AG04450 (cell line): ENCODE measurements around the gene TSTD1. TPM values are rescaled to one million over a fixed set of nuclear protein-coding genes. Genes with fewer than 3 reads are reported as not detected.
"Not testable (repeated sequence)": the region's sequence is repeated elsewhere in the genome, so short reads cannot be mapped to it uniquely, and the experiment has no call there.

ENCODE experiments used
- CTCF ChIA-PET: fragments of 300-600, 350-600 bp; formaldehyde crosslinking; extraction: SDS; loops from one replicate; lab custom pipeline; 2022; ENCODE audit warnings: antibody characterized with exemption, inconsistent platforms; lab: Charles Lee
- POLR2A ChIA-PET: fragments of 350-600 bp; formaldehyde crosslinking; extraction: SDS; loops from one replicate; lab custom pipeline; 2021; ENCODE audit warnings: antibody characterized with exemption, inconsistent platforms; lab: Yijun Ruan, JAX
- DNase-seq: peaks from one replicate; pipeline ENCODE4 v3.0.0-alpha.2; 2011; ENCODE audit warnings: low read depth, low spot score
- H3K27ac ChIP-seq: one replicate; pipeline ENCODE4 v1.5.1; 2012; ENCODE audit warnings: low read depth, low read length, control low read depth
- H3K27me3 ChIP-seq: one replicate; pipeline ENCODE4 v1.6.0; 2012; ENCODE audit warnings: low read length; ENCODE audit not compliant: control insufficient read depth, insufficient read depth
- H3K4me3 ChIP-seq: 2 replicates; pipeline ENCODE4 v1.5.1; 2011; ENCODE audit warnings: mild to moderate bottlenecking, low read depth, low read length, control low read depth
- H3K9me3 ChIP-seq: 2 replicates; pipeline ENCODE4 v1.5.1; 2012; ENCODE audit warnings: low read length; ENCODE audit not compliant: control insufficient read depth, insufficient read depth
- CTCF ChIP-seq: IDR thresholded peaks from 2 replicates; pipeline ENCODE4 v1.5.1; 2011; ENCODE audit warnings: low read depth, low read length, control low read depth, inconsistent platforms
- polyA plus RNA-seq: library from polyadenylated mRNA; depleted of rRNA; stranded (reverse); fragments of >200 nt; gene quantifications from 2 replicates; pipeline ENCODE4 v1.2.3, GENCODE V29; 2011

The TSTD1 gene
- polyA plus RNA-seq, 1 experiment: 0.33 TPM

DNA sequence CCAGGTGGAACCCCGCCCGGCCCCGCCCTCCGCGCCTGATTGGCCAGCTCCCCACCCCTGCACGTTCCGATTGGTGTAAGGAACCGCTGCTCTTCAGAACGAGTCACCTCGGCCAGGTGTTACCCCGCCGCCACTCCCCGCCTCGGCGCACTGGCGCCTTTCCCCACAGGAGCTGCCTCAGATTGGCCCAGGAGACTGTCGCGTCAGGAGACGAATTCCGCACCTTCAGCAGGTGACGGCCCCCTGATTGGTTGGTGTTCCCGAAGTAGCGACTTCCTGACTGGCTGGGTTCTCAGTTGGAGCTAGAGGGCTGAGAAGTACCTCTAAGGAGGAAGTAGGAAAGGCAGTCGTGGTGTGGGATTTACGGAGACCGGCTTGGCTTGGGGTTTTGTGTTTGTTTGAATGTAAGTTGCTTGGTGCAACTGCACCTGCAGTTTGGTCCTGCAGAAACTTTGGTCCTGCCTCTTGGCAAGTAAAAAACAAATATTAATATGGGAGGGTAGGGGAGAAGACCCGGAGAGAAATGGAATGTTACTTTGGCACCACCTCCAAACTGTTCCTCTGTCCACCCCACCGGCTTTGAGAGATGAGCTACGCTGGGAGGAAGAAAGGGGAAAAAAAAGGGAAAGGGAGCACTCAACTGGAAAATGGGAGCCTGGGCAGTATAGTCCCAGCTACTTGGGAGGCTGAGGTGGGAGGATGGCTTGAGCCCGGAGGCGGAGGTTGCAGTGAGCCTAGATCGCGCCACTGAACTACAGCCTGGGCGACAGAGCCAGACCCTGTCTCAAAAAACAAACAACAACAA is 17.4 kb downstream of the TSTD1 start:
- peaks cover 25% of the 10 kb centered on the region for H3K27me3 ChIP-seq
- no peak for TF ChIP-seq CTCF
- CTCF ChIA-PET: interaction anchor here (0.6 to 2.2 kb wide), 6 partner anchors 20 to 76 kb away, joined by 3 to 7 read pairs (median 4); partner anchors contain the start of gene KLHDC9
- DNase-seq: no peak
- H3K4me3 ChIP-seq: peak overlapping the region; percentile 58
- POLR2A ChIA-PET: interaction anchor here (0.5 to 1.9 kb wide), 3 partner anchors 24 to 27 kb away, joined by 4 to 11 read pairs (median 7); partner anchors contain the start of gene USF1
- H3K9me3 ChIP-seq: no peaks in the 10 kb centered on the region
- H3K27ac ChIP-seq: no peak overlapping the region

DNA sequence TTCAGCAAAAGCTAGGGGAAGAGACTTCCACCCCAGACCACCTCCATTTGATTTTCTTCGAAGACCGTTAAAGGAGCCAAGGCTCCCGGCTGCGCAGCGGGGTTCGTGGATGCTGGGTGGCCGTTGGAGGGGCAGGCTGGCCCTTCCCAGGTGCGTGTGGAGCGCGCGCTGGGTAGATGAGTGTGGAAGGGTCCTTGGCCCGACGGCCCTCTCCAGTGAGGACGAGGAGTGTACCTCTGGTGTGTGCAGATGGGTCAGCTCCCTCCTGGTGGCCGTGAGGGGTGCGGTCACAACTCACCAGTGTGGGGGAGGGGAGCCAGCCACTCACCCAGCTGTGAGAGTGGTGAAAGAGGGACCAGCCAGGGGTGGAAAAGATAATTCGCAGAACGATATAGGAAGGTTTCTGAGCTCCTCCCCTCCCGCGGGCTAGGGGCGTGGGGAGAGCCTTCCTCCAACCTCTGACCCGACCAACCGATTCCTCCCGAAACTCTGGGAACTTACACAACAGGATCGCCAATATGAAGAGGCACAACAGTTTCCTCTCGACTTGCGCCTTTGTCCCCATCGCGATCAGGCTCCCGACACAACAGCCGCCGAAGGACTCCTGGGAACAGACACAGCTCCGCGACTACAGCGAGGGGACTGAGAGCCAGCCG is 18.1 kb downstream of the TSTD1 start, which contains the start of gene F11R:
F11R (minus strand) TSS at position 644 of the 656 bp plus-strand sequence; CDS start at position 565, 79 bp downstream.
- DNase-seq: no peak
- ChIA-PET CTCF (interaction anchor here (0.9 to 2.2 kb wide), 5 partner anchors 21 to 77 kb away, joined by 3 to 7 read pairs (median 5); partner anchors contain the start of gene KLHDC9), POLR2A (interaction anchor here (1.9 kb wide), 1 partner anchor 25 kb away, joined by 4 read pairs; the partner anchor contains the start of gene USF1)
- peak within 1 kb of the TSS; percentile 58 for H3K4me3 ChIP-seq
- H3K27me3 ChIP-seq: peaks cover 25% of the 10 kb centered on the region
- H3K27ac ChIP-seq: no peak within 1 kb of the TSS
- H3K9me3 ChIP-seq: no peaks in the 10 kb centered on the region
- TF ChIP-seq CTCF: peak; percentile 18

- Histone ChIP-seq H3K27ac (no peak overlapping the region), H3K27me3 (peaks cover 25% of the 10 kb centered on the region), H3K4me3 (peak overlapping the region; percentile 58), H3K9me3 (no peaks in the 10 kb centered on the region)
- ChIA-PET POLR2A (no interaction called here), CTCF (interaction anchor here (0.6 to 2.2 kb wide), 5 partner anchors 22 to 941 kb away, joined by 5 to 7 read pairs (median 5); partner anchors contain the start of gene KLHDC9)
- no peak for DNase-seq
- TF ChIP-seq CTCF: no peak
Observed at GRCh38 chr1:161019751-161020495, 18.8 kb downstream of the TSTD1 start.

GRCh38 chr1:161019111-161019660 is 19.6 kb downstream of the TSTD1 start:
- peaks cover 25% of the 10 kb centered on the region for H3K27me3 ChIP-seq
- H3K4me3 ChIP-seq, H3K9me3 ChIP-seq, H3K27ac ChIP-seq, DNase-seq, POLR2A ChIA-PET: not testable (repeated sequence)
- CTCF ChIA-PET: interaction anchor here (0.6 to 1.4 kb wide), 3 partner anchors 22 to 940 kb away, joined by 3 to 7 read pairs (median 5); no protein-coding TSS in a partner anchor

DNA sequence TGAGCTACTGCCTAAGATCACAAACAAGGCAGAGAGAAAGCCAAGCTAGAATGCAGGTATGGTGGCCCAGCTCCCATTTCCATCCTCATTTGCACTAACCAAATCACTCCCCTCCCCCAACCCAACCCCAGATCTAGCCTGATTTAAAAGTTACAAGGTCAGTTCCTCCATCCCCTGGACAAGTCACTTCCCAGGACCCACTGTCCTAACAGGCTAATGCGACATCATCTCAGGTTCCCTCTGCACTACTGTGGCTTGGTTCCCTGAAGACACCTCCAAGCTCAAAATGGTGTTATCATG is 20.2 kb downstream of the TSTD1 start:
- ChIA-PET POLR2A (no interaction called here), CTCF (interaction anchor here (0.6 to 1.4 kb wide), 3 partner anchors 21 to 596 kb away, joined by 3 to 7 read pairs (median 3); no protein-coding TSS in a partner anchor)
- H3K4me3 ChIP-seq: no peak overlapping the region
- no peak for TF ChIP-seq CTCF
- DNase-seq: no peak
- peaks cover 25% of the 10 kb centered on the region for H3K27me3 ChIP-seq
- no peak overlapping the region for H3K27ac ChIP-seq
- H3K9me3 ChIP-seq: no peaks in the 10 kb centered on the region
